GM12872 (cell line): ENCODE results near the gene CNTROB.

Experiments used
- CTCF ChIP-seq: IDR thresholded peaks from 3 replicates; pipeline ENCODE4 v1.5.1; 2011; ENCODE audit warnings: low read depth, mild to moderate bottlenecking, low read length, moderate library complexity; ENCODE audit not compliant: insufficient read depth

Gene CNTROB

GRCh38 chr17:7967751-7968150, 35.7 kb downstream of the CNTROB start:
- no peak for TF ChIP-seq CTCF

DNA sequence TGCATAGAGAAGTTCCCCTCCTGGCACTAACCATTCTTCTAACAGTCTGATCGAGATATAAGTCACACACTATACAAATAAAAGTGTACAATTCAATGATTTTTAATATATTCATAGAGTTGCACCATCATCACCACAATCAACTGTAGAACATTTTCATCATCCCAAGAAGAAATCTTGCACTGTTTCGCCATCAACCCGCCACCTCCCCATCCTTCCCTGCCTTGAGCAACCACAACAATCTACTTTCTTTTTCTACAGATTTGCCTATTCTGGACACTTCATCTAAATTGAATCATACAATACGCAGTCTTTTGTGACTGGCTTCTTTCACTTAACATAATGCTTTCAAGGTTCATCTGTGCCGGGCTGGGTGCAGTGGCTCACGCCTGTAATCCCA, 37.4 kb downstream of the CNTROB start:
- no peak for TF ChIP-seq CTCF

DNA sequence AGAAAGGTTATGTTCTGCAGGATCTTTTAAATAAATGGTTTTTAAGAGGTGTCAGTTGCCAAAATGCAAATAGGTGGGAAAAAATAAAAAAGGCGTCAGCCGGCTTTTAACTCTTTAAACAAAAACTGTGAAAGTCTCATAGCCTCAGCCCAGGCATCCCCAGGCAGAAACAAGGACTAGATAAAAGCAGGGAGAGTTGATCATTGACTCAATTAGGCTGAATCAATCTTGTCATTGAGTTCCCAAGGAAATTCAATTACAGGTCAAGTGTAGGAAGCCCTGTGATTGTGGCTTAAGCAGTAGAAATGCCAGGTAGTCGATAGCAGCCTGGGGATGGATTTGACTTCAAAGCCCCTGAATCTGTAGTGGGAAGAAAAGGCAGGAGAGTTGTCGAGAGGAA, 39.6 kb downstream of the CNTROB start:
- TF ChIP-seq CTCF, result no peak

- TF ChIP-seq CTCF, result peak; percentile 7; the same call in 1 of the 3 replicates
These were observed 40.3 kb downstream of the CNTROB start for GRCh38 chr17:7972131-7972785.

DNA sequence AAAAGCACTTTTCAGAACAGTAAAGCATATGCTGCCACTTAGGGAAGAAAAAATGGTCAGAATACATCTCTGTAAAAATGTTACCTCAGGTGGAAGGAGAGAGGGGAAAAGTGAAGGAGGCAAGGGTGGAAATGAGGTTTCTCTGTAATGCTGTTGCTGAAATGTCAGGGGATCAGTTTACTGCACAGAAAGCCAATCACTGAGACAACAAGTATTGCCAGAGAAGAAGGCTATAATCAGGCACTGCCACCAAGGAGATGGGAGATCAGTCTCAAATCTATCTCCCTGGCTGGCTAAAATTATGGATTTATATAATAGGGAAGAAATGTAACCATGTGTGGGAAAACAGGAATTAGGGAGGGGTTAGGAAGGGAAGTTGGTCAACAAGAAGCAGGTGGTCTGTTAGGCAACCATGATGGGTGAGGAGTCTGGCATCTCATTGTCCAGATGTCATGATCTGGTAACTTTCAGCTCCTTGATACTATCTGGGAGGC, 42.7 kb downstream of the CNTROB start:
- no peak for TF ChIP-seq CTCF

GRCh38 chr17:7977039-7977438, 45.0 kb downstream of the CNTROB start:
- no peak for TF ChIP-seq CTCF

GRCh38 chr17:7977805-7978204, 45.8 kb downstream of the CNTROB start:
- no peak for TF ChIP-seq CTCF
